Head of caudate nucleus (tissue), 42 donors: Measurements from ENCODE around the gene UBLCP1.

Experiments used
- DNase-seq, 42 donors: peaks; one replicate each; pipeline versions ENCODE4 v3.0.0 to v3.0.0-alpha.2; 2020 to 2021; ENCODE audit warnings: mixed read lengths in 7 of 42
- intact Hi-C: fragments of 100-400 bp; cut with DNase I; formaldehyde crosslinking; loops from one replicate; pipeline ENCODE4 v1.15.0; 2022

The UBLCP1 gene

DNA sequence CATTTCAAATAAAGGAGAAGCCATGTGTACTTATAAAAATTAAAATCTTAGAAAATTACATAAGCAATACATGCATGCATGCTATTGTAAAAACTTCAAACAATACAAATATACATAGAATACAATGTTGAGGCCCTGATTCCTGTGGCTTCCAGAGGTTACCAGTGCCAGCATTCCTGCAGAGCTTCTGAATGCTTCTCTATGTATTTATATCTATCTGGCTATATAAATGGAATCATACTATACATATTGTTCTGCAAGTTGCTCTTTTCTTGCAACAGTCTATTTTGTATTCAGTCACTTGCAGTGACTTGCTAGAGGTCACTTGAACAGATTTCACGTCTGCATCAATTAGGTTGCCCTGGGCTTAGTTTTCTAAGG is 70.4 kb downstream of the UBLCP1 start:
- intact Hi-C loops: no loop called here
- no peak for DNase-seq
